Caco-2 (cell line): ENCODE measurements around the gene ACAD8. TPM values are rescaled to one million over a fixed set of nuclear protein-coding genes. Genes with fewer than 3 reads are reported as not detected.

Source experiments
- BruUV-seq: library from RNA; stranded (reverse); fragments of 400-500 nt; replicated peaks from 2 replicates; lab custom pipeline; 2021; lab: Mats Ljungman, UMichigan
- CTCF ChIA-PET: fragments of 300-600 bp; sonication (Branson Sonifier 250); formaldehyde crosslinking; loops from one replicate; lab custom pipeline; 2022; ENCODE audit warnings: antibody characterized with exemption; lab: Charles Lee
- POLR2A ChIA-PET: fragments of 300-600 bp; sonication (Branson Sonifier 250); formaldehyde crosslinking; loops from one replicate; lab custom pipeline; 2022; ENCODE audit warnings: antibody characterized with exemption; lab: Charles Lee
- DNase-seq, 2 experiments: peaks; one replicate each; pipeline versions ENCODE4 v3.0.0 to v3.0.0-alpha.2; 2020 to 2022
- H3K27me3 ChIP-seq: replicated peaks from 2 replicates; pipeline ENCODE4 v1.6.0; 2011; ENCODE audit warnings: low read length; ENCODE audit not compliant: control insufficient read depth, insufficient read depth
- H3K36me3 ChIP-seq: 2 replicates; pipeline ENCODE4 v1.5.1; 2011; ENCODE audit warnings: low read length; ENCODE audit not compliant: control insufficient read depth, insufficient read depth
- H3K4me1 ChIP-seq: fragments of 250-450 bp; sonication (Bioruptor Pico); 2 replicates; pipeline ENCODE4 v1.5.1; 2020; ENCODE audit warnings: mild to moderate bottlenecking
- H3K4me3 ChIP-seq: 2 replicates; pipeline ENCODE4 v1.5.1; 2011; ENCODE audit warnings: low read depth, mild to moderate bottlenecking, control low read depth, low read length
- H3K9me3 ChIP-seq: fragments of 250-450 bp; sonication (Bioruptor Pico); 2 replicates; pipeline ENCODE4 v1.5.1; 2020; ENCODE audit warnings: mild to moderate bottlenecking, moderate library complexity
- H3K27ac Mint-ChIP-seq: one replicate; pipeline ENCODE4 v1.8.0; 2022; ENCODE audit warnings: mixed read lengths; ENCODE audit not compliant: unreplicated experiment
- H3K27me3 Mint-ChIP-seq: one replicate; pipeline ENCODE4 v1.8.0; 2022; ENCODE audit warnings: mixed read lengths; ENCODE audit not compliant: insufficient read depth, unreplicated experiment
- H3K36me3 Mint-ChIP-seq: one replicate; pipeline ENCODE4 v1.8.0; 2022; ENCODE audit warnings: mild to moderate bottlenecking, mixed read lengths; ENCODE audit not compliant: insufficient read depth, unreplicated experiment
- H3K4me1 Mint-ChIP-seq: one replicate; pipeline ENCODE4 v1.8.0; 2022; ENCODE audit warnings: low read depth, mixed read lengths; ENCODE audit not compliant: unreplicated experiment
- H3K4me3 Mint-ChIP-seq: one replicate; pipeline ENCODE4 v1.8.0; 2022; ENCODE audit warnings: mild to moderate bottlenecking, moderate library complexity, mixed read lengths; ENCODE audit not compliant: unreplicated experiment
- H3K9me3 Mint-ChIP-seq: one replicate; pipeline ENCODE4 v1.8.0; 2022; ENCODE audit warnings: mixed read lengths; ENCODE audit not compliant: unreplicated experiment
- intact Hi-C: fragments of 100-400 bp; cut with micrococcal nuclease; formaldehyde crosslinking; loops from one replicate; pipeline ENCODE4 v1.10.0; 2022; ENCODE audit not compliant: unreplicated experiment
- total RNA-seq: library from RNA; stranded (reverse); gene quantifications from 2 replicates; pipeline ENCODE4 v1.2.3, GENCODE V29; 2022
- TF ChIP-seq, protein P1 (sequence below), 2 experiments: fragments of 200-600 bp in 1 of 2; IDR thresholded peaks; 1 replicate in 1 of 2; 2 replicates in 1 of 2; pipeline versions ENCODE4 v1.5.1 to v1.8.0; 2011 to 2022; ENCODE audit warnings: antibody characterized with exemption in 1 of 2, control low read depth in 1 of 2, inconsistent platforms in 1 of 2, low read depth in 1 of 2, low read length in 1 of 2, mild to moderate bottlenecking in 1 of 2, moderate library complexity in 1 of 2; ENCODE audit not compliant: insufficient read depth in 1 of 2, severe bottlenecking in 1 of 2, unreplicated experiment in 1 of 2

Gene ACAD8
- total RNA-seq, 1 experiment from 2014 or later = 52.0 TPM

GRCh38 chr11:134223121-134223520, 30.2 kb upstream of the ACAD8 start:
- peak overlapping the region; percentile 66 for H3K27ac Mint-ChIP-seq
- H3K4me1 Mint-ChIP-seq = peaks cover 11% of the 10 kb centered on the region
- TF ChIP-seq, protein P1, sequence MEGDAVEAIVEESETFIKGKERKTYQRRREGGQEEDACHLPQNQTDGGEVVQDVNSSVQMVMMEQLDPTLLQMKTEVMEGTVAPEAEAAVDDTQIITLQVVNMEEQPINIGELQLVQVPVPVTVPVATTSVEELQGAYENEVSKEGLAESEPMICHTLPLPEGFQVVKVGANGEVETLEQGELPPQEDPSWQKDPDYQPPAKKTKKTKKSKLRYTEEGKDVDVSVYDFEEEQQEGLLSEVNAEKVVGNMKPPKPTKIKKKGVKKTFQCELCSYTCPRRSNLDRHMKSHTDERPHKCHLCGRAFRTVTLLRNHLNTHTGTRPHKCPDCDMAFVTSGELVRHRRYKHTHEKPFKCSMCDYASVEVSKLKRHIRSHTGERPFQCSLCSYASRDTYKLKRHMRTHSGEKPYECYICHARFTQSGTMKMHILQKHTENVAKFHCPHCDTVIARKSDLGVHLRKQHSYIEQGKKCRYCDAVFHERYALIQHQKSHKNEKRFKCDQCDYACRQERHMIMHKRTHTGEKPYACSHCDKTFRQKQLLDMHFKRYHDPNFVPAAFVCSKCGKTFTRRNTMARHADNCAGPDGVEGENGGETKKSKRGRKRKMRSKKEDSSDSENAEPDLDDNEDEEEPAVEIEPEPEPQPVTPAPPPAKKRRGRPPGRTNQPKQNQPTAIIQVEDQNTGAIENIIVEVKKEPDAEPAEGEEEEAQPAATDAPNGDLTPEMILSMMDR (IDR thresholded peaks at IDR 0.05; ENCODE audit: insufficient read depth in 1 of 2, low read depth in 1 of 2, low read length in 1 of 2, severe bottlenecking in 1 of 2, unreplicated experiment in 1 of 2) = no peak
- peaks cover 19% of the 10 kb centered on the region for H3K4me1 ChIP-seq
- H3K9me3 ChIP-seq = no peaks in the 10 kb centered on the region
- peaks cover 28% of the 10 kb centered on the region for H3K36me3 Mint-ChIP-seq
- no peaks in the 10 kb centered on the region for H3K9me3 Mint-ChIP-seq
- BruUV-seq = TSS peak; percentile 42
- H3K27me3 ChIP-seq = no peaks in the 10 kb centered on the region
- ChIA-PET CTCF (interaction anchor here (1.7 to 2.8 kb wide), 3 partner anchors 21 to 39 kb away, joined by 8 to 14 read pairs (median 8); partner anchors contain the start of genes ACAD8 and THYN1), POLR2A (interaction anchor here (0.6 to 1.7 kb wide), 3 partner anchors 31 to 519 kb away, joined by 3 to 9 read pairs (median 3); partner anchors contain the start of gene ACAD8)
- no peaks in the 10 kb centered on the region for H3K27me3 Mint-ChIP-seq
- peak overlapping the region; percentile 84 for H3K4me3 Mint-ChIP-seq
- H3K36me3 ChIP-seq = peaks cover 2% of the 10 kb centered on the region; the same call in 1 of the 2 replicates
- H3K4me3 ChIP-seq = peak overlapping the region; percentile 76
- no peak for DNase-seq
- intact Hi-C loops = no loop called here

GRCh38 chr11:134223836-134224709, 29.3 kb upstream of the ACAD8 start, which contains the start of the genes NCAPD3 and VPS26B:
Gene NCAPD3 (minus strand): TSS chr11:134223967. CDS start chr11:134223926, 41 bp downstream.
Gene VPS26B (plus strand): TSS chr11:134224671. CDS start chr11:134225123, 452 bp downstream.
- H3K9me3 Mint-ChIP-seq = no peaks in the 10 kb centered on the region
- POLR2A ChIA-PET = interaction anchor here (0.6 to 1.7 kb wide), 9 partner anchors 21 to 747 kb away, joined by 3 to 9 read pairs (median 3); partner anchors contain the start of gene ACAD8
- no TSS peak for BruUV-seq
- H3K27ac Mint-ChIP-seq = peak within 1 kb of the TSS; percentile 66
- H3K27me3 Mint-ChIP-seq = no peaks in the 10 kb centered on the region
- intact Hi-C loops = loop anchor here (1.0 to 2.0 kb wide), 2 partner anchors 21 to 29 kb away; partner anchors contain the start of genes ACAD8 and THYN1
- TF ChIP-seq, protein P1 (IDR thresholded peaks at IDR 0.05; ENCODE audit: insufficient read depth in 1 of 2, low read depth in 1 of 2, low read length in 1 of 2, severe bottlenecking in 1 of 2, unreplicated experiment in 1 of 2) = no peak
- Histone ChIP-seq H3K4me3 (peak within 1 kb of the TSS; percentile 76), H3K9me3 (no peaks in the 10 kb centered on the region), H3K36me3 (no peaks in the 10 kb centered on the region), H3K4me1 (peaks cover 19% of the 10 kb centered on the region), H3K27me3 (no peaks in the 10 kb centered on the region)
- CTCF ChIA-PET = interaction anchor here (0.5 to 2.8 kb wide), 7 partner anchors 12 to 174 kb away, joined by 3 to 14 read pairs (median 4); partner anchors contain the start of genes ACAD8, GLB1L3 and THYN1
- peak within 1 kb of the TSS; percentile 84 for H3K4me3 Mint-ChIP-seq
- H3K4me1 Mint-ChIP-seq = peaks cover 11% of the 10 kb centered on the region
- peaks cover 23% of the 10 kb centered on the region for H3K36me3 Mint-ChIP-seq
- peak; percentile 99 for DNase-seq
